Spinal cord (tissue), 10 donors: Measurements from ENCODE around the gene ST6GALNAC3. TPM values are rescaled to one million over a fixed set of nuclear protein-coding genes. Genes with fewer than 3 reads are reported as not detected.
A peak's percentile ranks its signal among the peaks of the same experiment; 100 is the strongest.

Experiments
- DNase-seq, 6 donors: peaks; one replicate each; pipeline versions ENCODE4 v3.0.0 to v3.0.0-alpha.2; 2013 to 2015; ENCODE audit warnings: low spot score in 6 of 6, low read depth in 4 of 6
- H3K27ac ChIP-seq: one replicate; pipeline ENCODE4 v1.5.1; 2013; ENCODE audit warnings: low read depth, low read length, control low read depth
- H3K27me3 ChIP-seq: one replicate; pipeline ENCODE4 v1.6.1; 2013; ENCODE audit warnings: low read length; ENCODE audit not compliant: control insufficient read depth, insufficient read depth
- H3K36me3 ChIP-seq: one replicate; pipeline ENCODE4 v1.6.1; 2013; ENCODE audit warnings: low read length; ENCODE audit not compliant: control insufficient read depth, insufficient read depth
- H3K4me1 ChIP-seq: one replicate; pipeline ENCODE4 v1.6.1; 2013; ENCODE audit warnings: low read length; ENCODE audit not compliant: control insufficient read depth, insufficient read depth
- H3K4me3 ChIP-seq: one replicate; pipeline ENCODE4 v1.5.1; 2013; ENCODE audit warnings: low read depth, low read length, control low read depth
- H3K9me3 ChIP-seq: one replicate; pipeline ENCODE4 v1.6.1; 2013; ENCODE audit warnings: low read length; ENCODE audit not compliant: control insufficient read depth, insufficient read depth
- WGBS: methylation state at CpG from one replicate; pipeline ENCODE4 v1.1.5; 2013; ENCODE audit warnings: missing lambda C conversion rate; ENCODE audit not compliant: insufficient coverage; 5-methylcytosine and 5-hydroxymethylcytosine counted together
- polyA plus RNA-seq, 2 donors: library from polyadenylated mRNA; unstranded; fragments of 120-200 nt; gene quantifications; one replicate each; pipeline ENCODE4 v1.2.1, GENCODE V29; 2013; ENCODE audit not compliant: insufficient read length in 2 of 2
- total RNA-seq, 2 donors: library from RNA; depleted of rRNA in 1 of 2; stranded (reverse); fragments of 120-200 nt in 1 of 2; fragments of >200 nt in 1 of 2; gene quantifications; one replicate each; pipeline versions ENCODE4 v1.2.3 to v1.2.4, GENCODE V29; 2013 to 2014
- donor health status: healthy.

Gene ST6GALNAC3
- total and polyA plus RNA-seq, 4 donors = 17.2 to 64.0 (median 26.0) TPM

- Histone ChIP-seq H3K36me3 (no peaks in the 10 kb centered on the region), H3K27ac (no peak overlapping the region), H3K27me3 (no peaks in the 10 kb centered on the region), H3K4me3 (no peak overlapping the region), H3K4me1 (no peaks in the 10 kb centered on the region), H3K9me3 (no peaks in the 10 kb centered on the region)
- WGBS = 75% methylated on average over 1 of the region's 2 CpGs
- no peak for DNase-seq
Measured at GRCh38 chr1:76571248-76571647, 496.7 kb downstream of the ST6GALNAC3 start.

- H3K4me3 ChIP-seq = no peak overlapping the region
- no peaks in the 10 kb centered on the region for H3K27me3 ChIP-seq
- H3K9me3 ChIP-seq = no peaks in the 10 kb centered on the region
- DNase-seq = no peak
- H3K36me3 ChIP-seq = no peaks in the 10 kb centered on the region
- no peaks in the 10 kb centered on the region for H3K4me1 ChIP-seq
- no peak overlapping the region for H3K27ac ChIP-seq
Measured at GRCh38 chr1:76572229-76572628, 497.7 kb downstream of the ST6GALNAC3 start.

GRCh38 chr1:76576876-76577524 lies 502.5 kb downstream of the ST6GALNAC3 start:
- H3K27me3 ChIP-seq = no peaks in the 10 kb centered on the region
- DNase-seq = no peak
- no peak overlapping the region for H3K4me3 ChIP-seq
- H3K36me3 ChIP-seq = no peaks in the 10 kb centered on the region
- no peak overlapping the region for H3K27ac ChIP-seq
- H3K9me3 ChIP-seq = no peaks in the 10 kb centered on the region
- no peaks in the 10 kb centered on the region for H3K4me1 ChIP-seq
- WGBS = 67% methylated on average over 1 of the region's 3 CpGs

GRCh38 chr1:76577525-76578185 lies 503.1 kb downstream of the ST6GALNAC3 start:
- Histone ChIP-seq H3K4me3 (no peak overlapping the region), H3K36me3 (no peaks in the 10 kb centered on the region), H3K9me3 (no peaks in the 10 kb centered on the region), H3K4me1 (no peaks in the 10 kb centered on the region), H3K27me3 (no peaks in the 10 kb centered on the region), H3K27ac (no peak overlapping the region)
- peak in 1 of 6 donors; percentile 61 for DNase-seq
- WGBS = no CpG with 5 or more reads among the region's 3 CpGs

GRCh38 chr1:76580206-76580605 lies 505.7 kb downstream of the ST6GALNAC3 start:
- no peaks in the 10 kb centered on the region for H3K4me1 ChIP-seq

GRCh38 chr1:76581712-76582111 lies 507.2 kb downstream of the ST6GALNAC3 start:
- no peak overlapping the region for H3K27ac ChIP-seq
- no CpG with 5 or more reads among the region's 2 CpGs for WGBS
- H3K27me3 ChIP-seq = no peaks in the 10 kb centered on the region
- H3K4me3 ChIP-seq = no peak overlapping the region
- H3K36me3 ChIP-seq = no peaks in the 10 kb centered on the region
- no peaks in the 10 kb centered on the region for H3K4me1 ChIP-seq
- no peak for DNase-seq
- H3K9me3 ChIP-seq = no peaks in the 10 kb centered on the region

More at GRCh38 chr1:76580206-76580605, 505.7 kb downstream of the ST6GALNAC3 start:
- no peak for DNase-seq
- WGBS = no CpG with 5 or more reads among the region's 2 CpGs
- Histone ChIP-seq H3K27me3 (no peaks in the 10 kb centered on the region), H3K27ac (no peak overlapping the region), H3K4me3 (no peak overlapping the region), H3K9me3 (no peaks in the 10 kb centered on the region), H3K36me3 (no peaks in the 10 kb centered on the region)

- WGBS = 50% methylated on average over 2 of the region's 3 CpGs
- DNase-seq = no peak
- no peaks in the 10 kb centered on the region for H3K9me3 ChIP-seq
- H3K4me3 ChIP-seq = no peak overlapping the region
- H3K27me3 ChIP-seq = no peaks in the 10 kb centered on the region
- no peak overlapping the region for H3K27ac ChIP-seq
- no peaks in the 10 kb centered on the region for H3K36me3 ChIP-seq
- H3K4me1 ChIP-seq = no peaks in the 10 kb centered on the region
Measured at GRCh38 chr1:76583235-76583868, 508.8 kb downstream of the ST6GALNAC3 start.

- H3K4me3 ChIP-seq = no peak overlapping the region
Measured at GRCh38 chr1:76583875-76584477, 509.4 kb downstream of the ST6GALNAC3 start.

GRCh38 chr1:76585980-76586674 lies 511.6 kb downstream of the ST6GALNAC3 start:
- no peaks in the 10 kb centered on the region for H3K36me3 ChIP-seq
- no peak overlapping the region for H3K27ac ChIP-seq
- H3K27me3 ChIP-seq = no peaks in the 10 kb centered on the region
- WGBS = no CpG with 5 or more reads among the region's 4 CpGs
- no peak overlapping the region for H3K4me3 ChIP-seq
- no peaks in the 10 kb centered on the region for H3K4me1 ChIP-seq
- no peaks in the 10 kb centered on the region for H3K9me3 ChIP-seq
- peak in 1 of 6 donors; percentile 42 for DNase-seq

More at GRCh38 chr1:76583875-76584477, 509.4 kb downstream of the ST6GALNAC3 start:
- 100% methylated on average over 1 of the region's 1 CpG for WGBS
- H3K4me1 ChIP-seq = no peaks in the 10 kb centered on the region
- no peaks in the 10 kb centered on the region for H3K9me3 ChIP-seq
- no peak for DNase-seq
- H3K27me3 ChIP-seq = no peaks in the 10 kb centered on the region
- H3K27ac ChIP-seq = no peak overlapping the region
- H3K36me3 ChIP-seq = no peaks in the 10 kb centered on the region
